Keratinocyte (primary cell): ENCODE results near the gene CLDND2. TPM values are rescaled to one million over a fixed set of nuclear protein-coding genes. Genes with fewer than 3 reads are reported as not detected.

ENCODE experiments used
- DNase-seq: peaks from one replicate; pipeline ENCODE4 v3.0.0-alpha.2; 2011; ENCODE audit warnings: low read depth, missing footprints, low spot score
- FAIRE-seq: peaks from 2 replicates; lab custom pipeline; 2011; peaks lifted over from hg19 to GRCh38; lab: Jason Lieb, UNC
- H2AFZ ChIP-seq: 2 replicates; pipeline ENCODE4 v1.6.0; 2012; ENCODE audit warnings: low read length, control low read depth, inconsistent platforms; ENCODE audit not compliant: control insufficient read depth
- H3K27ac ChIP-seq: 2 replicates; pipeline ENCODE4 v1.5.1; 2011; ENCODE audit warnings: low read length; ENCODE audit not compliant: control insufficient read depth, insufficient read depth
- H3K27me3 ChIP-seq: 3 replicates; pipeline ENCODE4 v1.6.0; 2011; ENCODE audit warnings: low read length; ENCODE audit not compliant: control insufficient read depth, insufficient read depth; ENCODE audit errors: extremely low read depth
- H3K36me3 ChIP-seq, 2 experiments: 2 replicates in 1 of 2; 3 replicates in 1 of 2; pipeline ENCODE4 v1.5.1; 2011; ENCODE audit warnings: low read length in 2 of 2, mild to moderate bottlenecking in 1 of 2; ENCODE audit not compliant: control insufficient read depth in 2 of 2, insufficient read depth in 2 of 2; ENCODE audit errors: extremely low read depth in 1 of 2
- H3K4me1 ChIP-seq: 3 replicates; pipeline ENCODE4 v1.5.1; 2011; ENCODE audit warnings: low read length; ENCODE audit not compliant: control insufficient read depth, insufficient read depth; ENCODE audit errors: extremely low read depth
- H3K4me2 ChIP-seq: 3 replicates; pipeline ENCODE4 v1.6.0; 2011; ENCODE audit warnings: low read depth, low read length; ENCODE audit not compliant: control insufficient read depth, insufficient read depth; ENCODE audit errors: extremely low read depth
- H3K4me3 ChIP-seq, 3 experiments: fragments of 200-600 bp in 1 of 3; sonication (generic) in 1 of 3; 2 replicates in 2 of 3; 3 replicates in 1 of 3; pipeline ENCODE4 v1.5.1; 2011 to 2016; ENCODE audit warnings: low read length in 3 of 3, mild to moderate bottlenecking in 3 of 3, control low read depth in 2 of 3, inconsistent platforms in 1 of 3, low read depth in 1 of 3, mixed read lengths in 1 of 3, mixed run types in 1 of 3, moderate library complexity in 1 of 3; ENCODE audit not compliant: control insufficient read depth in 2 of 3, insufficient read depth in 2 of 3; ENCODE audit errors: extremely low read depth in 1 of 3
- H3K79me2 ChIP-seq: 2 replicates; pipeline ENCODE4 v1.6.0; 2012; ENCODE audit warnings: low read length; ENCODE audit not compliant: control insufficient read depth, insufficient read depth
- H3K9ac ChIP-seq: 3 replicates; pipeline ENCODE4 v1.6.0; 2011; ENCODE audit warnings: low read length; ENCODE audit not compliant: control insufficient read depth, insufficient read depth; ENCODE audit errors: extremely low read depth
- H3K9me1 ChIP-seq: 3 replicates; pipeline ENCODE4 v1.6.0; 2011; ENCODE audit warnings: low read length; ENCODE audit not compliant: control insufficient read depth, insufficient read depth; ENCODE audit errors: extremely low read depth
- H3K9me3 ChIP-seq: 2 replicates; pipeline ENCODE4 v1.5.1; 2012; ENCODE audit warnings: low read depth, low read length; ENCODE audit not compliant: control insufficient read depth
- H4K20me1 ChIP-seq: 3 replicates; pipeline ENCODE4 v1.6.0; 2011; ENCODE audit warnings: low read length; ENCODE audit not compliant: control insufficient read depth, insufficient read depth; ENCODE audit errors: extremely low read depth
- EZH2 ChIP-seq: IDR thresholded peaks from one replicate; pipeline ENCODE4 v1.6.1; 2012; ENCODE audit warnings: inconsistent platforms, mild to moderate bottlenecking, low read length, moderate library complexity
- dilution Hi-C: fragments of 300-500 bp; cut with MboI; formaldehyde crosslinking; loops from one replicate; pipeline ENCODE4 v1.7.0; 2020; ENCODE audit warnings: low sequenced_read_pairs; ENCODE audit not compliant: extremely low pct_ligation_motif_present
- polyA plus RNA-seq, 5 experiments: library from polyadenylated mRNA; depleted of rRNA in 3 of 5; stranded (reverse) in 3 of 5; stranded (forward) in 1 of 5; unstranded in 1 of 5; fragments of >200 nt; gene quantifications; 1 replicate in 1 of 5; 2 replicates in 3 of 5; 3 replicates in 1 of 5; pipeline versions ENCODE4 v1.2.1 to v1.2.3, GENCODE V29; 2011 to 2012; ENCODE audit warnings: missing spikeins in 2 of 5, low read depth in 1 of 5, low replicate concordance in 1 of 5
- TF ChIP-seq, protein P1 (sequence below), 3 experiments: IDR thresholded peaks in 1 of 3; conservative IDR thresholded peaks in 1 of 3; optimal IDR thresholded peaks in 1 of 3; 2 replicates in 2 of 3; 3 replicates in 1 of 3; pipeline versions ENCODE3 to v1.5.1; 2011; ENCODE audit warnings: low read length in 3 of 3, mild to moderate bottlenecking in 3 of 3, moderate library complexity in 2 of 3, control low read depth in 1 of 3, inconsistent platforms in 1 of 3; ENCODE audit not compliant: insufficient read depth in 2 of 3; ENCODE audit errors: extremely low read depth in 1 of 3

CLDND2 gene
- polyA plus RNA-seq, 1 donor (not counting 4 experiments of a cell fraction or from before 2014, with no cell fraction given): 0.37 TPM

DNA sequence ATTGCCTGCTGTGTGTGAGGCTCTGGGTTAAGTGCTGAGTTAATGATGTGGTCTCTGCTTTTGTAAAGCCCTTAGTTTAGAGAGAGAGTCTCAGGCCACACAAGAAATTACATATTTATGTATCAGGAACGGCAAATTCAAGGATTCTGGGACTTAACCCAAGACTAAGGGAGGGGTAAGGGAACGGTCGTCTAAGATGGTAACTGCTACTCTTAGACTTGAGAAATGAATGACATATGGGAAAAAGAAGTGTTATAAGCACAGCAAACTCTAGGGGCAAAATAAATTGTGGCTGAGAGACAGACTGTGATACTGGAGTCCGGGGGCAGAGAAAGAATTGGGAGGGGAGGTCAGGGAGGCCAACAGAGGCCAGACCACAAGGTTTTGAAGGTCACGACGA, 37.1 kb downstream of the CLDND2 start:
- TF ChIP-seq, protein P1, sequence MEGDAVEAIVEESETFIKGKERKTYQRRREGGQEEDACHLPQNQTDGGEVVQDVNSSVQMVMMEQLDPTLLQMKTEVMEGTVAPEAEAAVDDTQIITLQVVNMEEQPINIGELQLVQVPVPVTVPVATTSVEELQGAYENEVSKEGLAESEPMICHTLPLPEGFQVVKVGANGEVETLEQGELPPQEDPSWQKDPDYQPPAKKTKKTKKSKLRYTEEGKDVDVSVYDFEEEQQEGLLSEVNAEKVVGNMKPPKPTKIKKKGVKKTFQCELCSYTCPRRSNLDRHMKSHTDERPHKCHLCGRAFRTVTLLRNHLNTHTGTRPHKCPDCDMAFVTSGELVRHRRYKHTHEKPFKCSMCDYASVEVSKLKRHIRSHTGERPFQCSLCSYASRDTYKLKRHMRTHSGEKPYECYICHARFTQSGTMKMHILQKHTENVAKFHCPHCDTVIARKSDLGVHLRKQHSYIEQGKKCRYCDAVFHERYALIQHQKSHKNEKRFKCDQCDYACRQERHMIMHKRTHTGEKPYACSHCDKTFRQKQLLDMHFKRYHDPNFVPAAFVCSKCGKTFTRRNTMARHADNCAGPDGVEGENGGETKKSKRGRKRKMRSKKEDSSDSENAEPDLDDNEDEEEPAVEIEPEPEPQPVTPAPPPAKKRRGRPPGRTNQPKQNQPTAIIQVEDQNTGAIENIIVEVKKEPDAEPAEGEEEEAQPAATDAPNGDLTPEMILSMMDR (optimal IDR thresholded peaks at IDR 0.05 in 1 of 3, IDR thresholded peaks at IDR 0.05 in 1 of 3, conservative IDR thresholded peaks at IDR 0.05 in 1 of 3; ENCODE audit: extremely low read depth in 1 of 3, insufficient read depth in 2 of 3, low read length in 3 of 3): no peak
- no peak for TF ChIP-seq EZH2
- no peak for FAIRE-seq
- Histone ChIP-seq H3K9me1 (no peaks in the 10 kb centered on the region), H2AFZ (no peak overlapping the region), H3K4me2 (no peak overlapping the region), H3K4me3 (no peak overlapping the region), H3K27me3 (peaks cover 9% of the 10 kb centered on the region), H4K20me1 (no peaks in the 10 kb centered on the region), H3K9me3 (no peaks in the 10 kb centered on the region), H3K4me1 (no peaks in the 10 kb centered on the region), H3K27ac (no peak overlapping the region), H3K36me3 (no peaks in the 10 kb centered on the region), H3K9ac (no peak overlapping the region), H3K79me2 (no peaks in the 10 kb centered on the region)
- dilution Hi-C loops: no loop called here
- no peak for DNase-seq

DNA sequence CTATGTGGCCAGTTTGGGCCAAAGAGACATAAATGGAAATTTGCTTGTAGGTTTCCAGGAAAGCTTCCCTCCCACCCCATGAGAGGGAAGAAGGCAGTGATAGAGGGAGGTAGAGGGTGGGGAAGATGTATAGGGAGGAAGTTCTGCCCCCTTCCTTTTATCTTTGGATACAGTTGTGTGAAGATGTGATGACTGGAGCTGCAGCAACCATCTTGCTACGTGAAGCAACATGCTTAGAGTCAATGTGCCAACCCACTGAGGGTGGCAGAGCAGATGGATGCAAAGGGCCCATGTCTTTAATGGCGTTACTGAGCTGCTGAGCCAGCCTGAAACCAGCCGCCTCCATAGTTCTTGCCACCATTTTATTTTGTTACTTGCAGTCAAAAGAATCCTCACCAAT, 37.6 kb downstream of the CLDND2 start:
- Histone ChIP-seq H3K79me2 (no peaks in the 10 kb centered on the region), H3K4me1 (no peaks in the 10 kb centered on the region), H4K20me1 (no peaks in the 10 kb centered on the region), H3K9me3 (no peaks in the 10 kb centered on the region), H3K9ac (no peak overlapping the region), H3K27me3 (peaks cover 10% of the 10 kb centered on the region), H3K36me3 (no peaks in the 10 kb centered on the region), H3K4me3 (no peak overlapping the region), H3K27ac (no peak overlapping the region), H3K9me1 (no peaks in the 10 kb centered on the region), H2AFZ (no peak overlapping the region), H3K4me2 (no peak overlapping the region)
- dilution Hi-C loops: no loop called here
- DNase-seq (no peak), FAIRE-seq (no peak)
- no peak for TF ChIP-seq EZH2
- TF ChIP-seq, protein P1 (optimal IDR thresholded peaks at IDR 0.05 in 1 of 3, IDR thresholded peaks at IDR 0.05 in 1 of 3, conservative IDR thresholded peaks at IDR 0.05 in 1 of 3; ENCODE audit: extremely low read depth in 1 of 3, insufficient read depth in 2 of 3, low read length in 3 of 3): no peak
